Head of caudate nucleus (tissue), 42 donors: ENCODE measurements around the gene PROM1.

Experiments used
- DNase-seq, 42 donors: peaks; one replicate each; pipeline versions ENCODE4 v3.0.0 to v3.0.0-alpha.2; 2020 to 2021; ENCODE audit warnings: mixed read lengths in 7 of 42
- intact Hi-C: fragments of 100-400 bp; cut with DNase I; formaldehyde crosslinking; loops from one replicate; pipeline ENCODE4 v1.15.0; 2022

PROM1 gene

DNA sequence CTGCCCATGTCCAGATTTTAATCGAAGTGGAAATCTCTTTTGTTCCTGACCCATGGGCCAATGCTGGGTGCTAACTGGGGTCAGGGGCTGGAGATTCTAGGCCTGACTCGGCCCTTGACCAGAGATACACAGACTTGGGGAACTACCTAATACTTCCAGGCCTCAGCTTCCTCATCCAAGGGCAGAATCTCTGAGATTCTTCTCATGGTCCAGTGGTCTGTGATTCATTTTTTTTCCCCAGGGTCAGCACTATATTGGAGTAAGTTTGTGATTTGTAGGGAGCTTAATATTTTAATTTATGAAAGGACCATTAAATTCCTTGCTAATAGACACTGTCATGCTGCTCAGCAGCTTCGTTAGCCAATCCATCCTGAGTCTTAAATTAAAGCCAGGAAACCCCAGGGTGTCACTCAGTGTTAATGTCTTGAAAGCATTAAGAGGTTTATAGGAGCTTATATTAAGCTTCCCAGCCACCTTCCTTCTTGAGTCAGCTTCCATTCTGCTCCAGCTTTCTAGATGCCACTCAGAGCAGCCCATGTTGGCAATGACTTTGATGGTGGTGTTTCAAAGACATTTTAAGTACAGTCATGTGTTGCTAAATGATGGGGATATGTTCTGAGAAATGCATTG, 27.0 kb upstream of the PROM1 start:
- DNase-seq: peak in 1 of 42 donors; percentile 38
- intact Hi-C loops: no loop called here

DNA sequence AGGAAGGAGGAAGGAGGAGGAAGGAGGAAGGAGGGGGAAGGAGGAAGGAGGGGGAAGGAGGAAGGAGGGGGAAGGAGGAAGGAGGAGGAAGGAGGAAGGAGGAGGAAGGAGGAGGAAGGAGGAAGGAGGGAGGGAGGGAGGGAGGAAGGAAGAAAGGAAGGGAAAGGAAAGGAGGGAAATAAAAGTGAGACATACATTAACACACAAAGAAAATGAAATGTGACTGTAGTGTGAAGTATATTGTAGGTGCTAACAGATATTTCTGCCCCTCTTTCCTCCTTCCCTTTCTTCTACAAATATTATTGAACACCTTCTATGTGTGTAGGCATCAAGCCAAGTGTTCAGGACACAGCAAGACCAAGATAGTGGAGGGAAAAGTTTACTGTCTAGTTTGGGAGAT, 26.4 kb upstream of the PROM1 start:
- intact Hi-C loops: no loop called here
- DNase-seq: no peak

- no peak for DNase-seq
- intact Hi-C loops: no loop called here
Measured at GRCh38 chr4:16109256-16109655, 25.4 kb upstream of the PROM1 start.

DNA sequence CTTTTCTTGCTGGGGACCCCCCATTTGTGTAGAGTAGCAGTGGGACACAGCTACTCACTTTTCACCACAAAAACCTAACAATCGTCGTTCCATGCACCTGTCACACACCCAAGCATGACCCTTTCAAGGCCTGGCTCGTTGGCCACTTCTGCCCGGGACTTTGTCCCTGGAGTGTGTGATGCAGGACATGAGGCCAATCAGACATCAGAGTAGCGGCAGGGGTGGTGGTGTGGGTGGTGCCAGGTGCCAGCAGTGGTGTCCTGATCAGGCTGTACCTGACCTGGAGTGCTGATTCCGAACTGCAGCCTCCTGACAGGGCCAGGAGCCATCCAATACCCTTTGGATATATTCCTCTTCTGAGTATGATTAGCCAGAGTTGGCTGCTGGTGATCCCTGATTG, 23.1 kb upstream of the PROM1 start:
- intact Hi-C loops: no loop called here

DNA sequence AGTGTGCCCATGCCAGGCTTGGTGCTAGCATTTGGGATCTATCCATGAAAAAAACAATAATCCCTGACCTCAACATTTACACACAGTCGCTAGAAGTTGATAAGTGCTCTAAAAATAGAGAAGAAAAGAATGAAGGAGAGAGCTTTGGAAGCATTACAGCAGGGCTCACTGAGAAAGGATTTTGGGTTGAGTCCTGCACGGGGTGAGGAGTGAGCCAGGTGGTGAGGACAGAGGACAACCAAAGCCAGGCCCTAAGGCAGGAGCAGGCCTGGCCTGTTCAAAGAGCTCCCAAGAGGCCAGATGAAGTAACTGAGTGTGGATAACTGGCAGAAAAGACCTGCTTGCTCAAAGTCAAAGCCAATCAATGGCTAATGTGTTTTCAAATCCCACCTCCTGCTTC, 20.7 kb upstream of the PROM1 start:
- intact Hi-C loops: no loop called here
- peak in 1 of 42 donors; percentile 16 for DNase-seq

More for the DNA sequence above, 23.1 kb upstream of the PROM1 start:
- peak in 1 of 42 donors; percentile 26 for DNase-seq

GRCh38 chr4:16102356-16102755, 18.5 kb upstream of the PROM1 start:
- peak in 1 of 42 donors; percentile 22 for DNase-seq
- intact Hi-C loops: no loop called here

DNA sequence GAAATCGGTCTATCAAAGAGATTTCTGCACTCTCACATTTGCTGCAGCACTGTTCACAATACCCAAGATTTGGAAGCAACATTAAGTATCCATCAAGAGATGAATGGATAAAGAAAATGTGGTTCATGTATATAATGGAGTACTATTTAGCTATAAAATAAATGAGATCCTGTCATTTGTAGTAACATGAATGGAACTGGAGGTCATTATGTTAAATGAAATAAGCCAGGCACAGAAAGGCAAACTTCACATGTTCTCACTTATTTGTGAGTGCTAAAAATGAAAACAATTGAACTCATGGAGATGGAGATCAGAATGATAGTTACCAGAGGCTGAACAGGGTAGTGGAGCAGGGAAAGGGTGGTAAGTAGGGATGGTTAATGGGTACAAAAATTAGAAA, 17.0 kb upstream of the PROM1 start:
- DNase-seq: no peak
- intact Hi-C loops: no loop called here

DNA sequence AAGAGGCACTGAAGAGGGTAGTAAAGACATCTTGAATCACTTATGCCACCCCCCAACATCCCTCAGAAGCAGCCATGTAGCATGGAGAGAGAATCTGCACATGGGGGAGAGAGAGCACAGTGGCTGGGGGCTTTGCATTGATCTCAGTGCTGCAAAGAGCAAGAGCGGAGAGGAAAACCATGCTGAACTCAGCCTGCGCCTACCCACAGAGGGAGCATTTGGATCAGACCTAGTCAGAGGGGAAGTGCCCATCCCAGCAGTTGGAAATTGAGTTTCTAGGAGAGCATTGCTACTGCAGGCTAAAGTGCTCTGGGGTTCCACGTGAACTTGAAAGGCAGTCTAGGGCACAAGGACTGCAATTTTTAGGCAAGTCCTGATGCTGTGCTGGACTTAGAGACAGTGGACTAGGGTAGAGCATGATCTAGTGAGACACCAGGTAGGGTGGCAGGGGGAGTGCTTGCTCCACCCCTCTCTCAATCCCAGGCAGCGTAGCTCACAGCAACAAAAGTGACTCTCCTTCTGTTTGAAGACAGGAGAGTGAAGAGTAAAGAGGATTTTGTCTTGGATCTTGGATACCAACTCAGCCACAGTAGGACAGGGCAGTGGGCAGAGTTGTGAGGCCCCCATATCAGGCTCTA, 9.0 kb upstream of the PROM1 start:
- intact Hi-C loops: no loop called here
- peak in 1 of 42 donors; percentile 12 for DNase-seq

GRCh38 chr4:16090096-16090705, 6.4 kb upstream of the PROM1 start:
- intact Hi-C loops: no loop called here
- no peak for DNase-seq

DNA sequence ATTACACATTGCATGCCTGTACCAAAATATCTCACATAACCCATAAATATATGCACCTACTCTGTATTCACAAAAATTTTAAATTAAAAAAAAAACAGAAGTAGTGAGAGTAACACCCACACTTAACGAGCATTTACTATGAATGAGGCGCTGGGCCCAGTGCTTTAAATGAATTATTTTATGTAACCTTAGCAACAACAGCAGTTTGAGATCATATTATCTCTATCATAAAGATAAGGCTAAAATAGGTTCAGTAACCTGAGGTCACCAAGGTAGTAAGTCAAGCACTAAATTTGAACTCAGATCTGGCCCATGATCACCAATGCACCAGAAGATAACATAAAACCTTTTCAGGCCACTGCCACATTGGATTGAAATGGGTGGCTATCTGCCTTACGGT, 5.3 kb upstream of the PROM1 start:
- DNase-seq: no peak
- intact Hi-C loops: no loop called here

GRCh38 chr4:16088601-16089000, 4.8 kb upstream of the PROM1 start:
- no peak for DNase-seq
- intact Hi-C loops: no loop called here

- intact Hi-C loops: no loop called here
Measured at GRCh38 chr4:16085822-16086221, 2.0 kb upstream of the PROM1 start.

GRCh38 chr4:16082426-16083240, 1.2 kb downstream of the PROM1 start:
- intact Hi-C loops: no loop called here
- DNase-seq: peak in 29 of 42 donors; percentile 13 to 49 (median 27)

More at GRCh38 chr4:16085822-16086221, 2.0 kb upstream of the PROM1 start:
- DNase-seq: no peak

- intact Hi-C loops: no loop called here
- no peak for DNase-seq
Measured at GRCh38 chr4:16082041-16082425, 1.8 kb downstream of the PROM1 start.

DNA sequence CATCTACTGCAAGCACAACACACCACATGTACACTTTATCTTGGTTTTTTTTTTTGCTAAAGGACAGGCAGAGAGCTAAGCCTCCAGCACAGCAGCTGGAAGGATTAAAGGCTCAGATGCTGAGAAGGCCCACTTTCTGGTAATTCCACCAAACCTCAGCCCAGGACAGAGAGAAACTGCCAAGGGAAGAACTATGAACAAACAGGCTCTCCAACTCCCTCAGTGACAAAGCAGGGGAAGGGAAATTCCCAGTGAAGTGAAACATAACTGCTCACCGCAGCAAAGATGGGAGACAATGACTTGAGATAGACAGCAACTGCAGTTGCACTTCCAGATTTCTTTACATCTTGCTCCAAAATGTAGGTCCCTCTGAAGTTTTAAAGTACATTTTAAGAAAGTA, 4.8 kb downstream of the PROM1 start:
- intact Hi-C loops: no loop called here
- DNase-seq: peak in 1 of 42 donors; percentile 5

GRCh38 chr4:16078195-16078760, 5.5 kb downstream of the PROM1 start:
- DNase-seq: peak in 1 of 42 donors; percentile 13
- intact Hi-C loops: no loop called here

DNA sequence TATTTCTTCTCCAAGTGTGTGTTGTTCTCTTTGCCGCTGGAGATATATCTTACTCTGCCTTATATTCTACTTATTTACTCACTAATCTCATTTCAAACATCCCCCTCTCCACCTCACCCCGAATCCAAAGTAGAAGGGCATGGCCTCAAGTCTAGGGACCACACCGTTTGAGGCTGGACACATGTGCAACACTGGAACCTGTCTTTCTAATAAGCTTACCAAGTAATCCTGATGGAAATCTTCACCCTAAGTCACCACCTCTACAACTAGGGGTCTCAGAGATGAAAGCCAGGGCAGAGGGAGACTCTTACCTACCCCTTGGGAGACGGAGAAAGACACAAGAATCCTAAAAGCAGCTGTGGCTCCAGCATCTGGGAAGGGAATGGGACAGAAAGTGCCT, 6.0 kb downstream of the PROM1 start:
- intact Hi-C loops: no loop called here
- peak in 1 of 42 donors; percentile 2 for DNase-seq

DNA sequence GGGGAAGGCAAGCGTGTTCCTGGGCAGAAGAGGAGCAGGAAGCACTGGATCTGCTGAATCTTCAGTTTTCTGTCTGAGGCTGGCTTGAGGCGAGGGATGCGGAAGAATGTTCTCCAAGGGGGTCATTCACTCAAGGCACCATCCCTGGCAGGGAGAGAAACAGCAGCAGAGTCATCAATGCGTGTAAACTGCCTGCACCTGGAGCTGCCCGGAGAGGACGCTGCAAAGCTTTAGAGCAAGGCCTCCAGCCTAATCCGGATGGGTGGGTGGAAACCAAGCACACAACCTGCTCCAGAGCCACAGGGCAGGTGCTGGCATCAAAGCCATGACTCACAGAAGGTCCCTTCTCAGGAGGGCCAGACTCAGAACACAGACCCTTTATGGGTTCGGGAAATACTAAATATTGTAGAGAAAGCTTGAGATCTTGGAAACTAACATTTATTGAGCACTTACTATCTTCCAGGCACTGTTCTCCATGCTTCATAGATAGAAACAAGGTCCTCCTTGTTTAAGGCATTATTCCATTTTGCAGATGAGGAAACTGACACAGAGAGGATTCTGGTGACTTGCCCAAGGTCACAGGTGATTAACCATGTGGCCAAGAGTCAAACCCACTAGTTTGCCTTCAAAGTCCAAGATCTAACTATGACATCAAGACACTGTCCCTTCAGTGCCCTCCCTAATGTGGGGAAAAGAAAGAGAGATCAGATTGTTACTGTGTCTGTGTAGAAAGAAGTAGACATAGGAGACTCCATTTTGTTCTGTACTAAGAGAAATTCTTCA, 7.7 kb downstream of the PROM1 start:
- DNase-seq: peak in 1 of 42 donors; percentile 37
- intact Hi-C loops: no loop called here

GRCh38 chr4:16075061-16075460, 8.8 kb downstream of the PROM1 start:
- DNase-seq: no peak
- intact Hi-C loops: no loop called here
